ENCODE results near the gene PTPRO. TPM values are rescaled to one million over a fixed set of nuclear protein-coding genes. Genes with fewer than 3 reads are reported as not detected.
A peak's percentile ranks its signal among the peaks of the same experiment; 100 is the strongest.

Gene PTPRO
- polyA plus RNA-seq, 1 donor (not counting 4 experiments of a cell fraction or from before 2014, with no cell fraction given) = 0.17 TPM

DNA sequence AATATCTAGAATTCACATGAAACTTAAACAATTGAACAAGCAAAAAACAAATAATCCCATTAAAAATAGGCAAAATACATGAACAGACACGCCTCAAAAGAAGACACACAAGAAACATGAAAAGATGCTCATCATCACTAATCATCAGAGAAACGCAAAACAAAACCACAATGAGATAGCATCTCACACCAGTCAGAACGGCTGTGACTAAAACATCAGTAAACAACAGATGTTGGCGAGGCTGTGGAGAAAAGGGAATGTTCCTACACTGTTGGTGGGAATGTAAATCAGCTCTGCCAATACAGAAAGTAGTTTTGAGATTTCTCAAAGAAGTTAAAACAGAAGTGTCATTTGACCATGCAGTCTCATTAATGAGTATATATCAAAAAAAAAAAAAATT is 121.3 kb downstream of the PTPRO start:
- Histone ChIP-seq H3K4me2 (ENCODE audit: control insufficient read depth, extremely low read depth, insufficient read depth, low read depth, low read length) (no peak overlapping the region), H3K9ac (ENCODE audit: control insufficient read depth, extremely low read depth, insufficient read depth, low read length) (no peak overlapping the region), H3K27me3 (ENCODE audit: control insufficient read depth, extremely low read depth, insufficient read depth, low read length) (no peaks in the 10 kb centered on the region), H3K9me3 (ENCODE audit: control insufficient read depth, low read depth, low read length) (no peaks in the 10 kb centered on the region), H3K9me1 (ENCODE audit: control insufficient read depth, extremely low read depth, insufficient read depth, low read length) (no peaks in the 10 kb centered on the region), H2AFZ (ENCODE audit: control insufficient read depth, low read length) (no peak overlapping the region), H3K36me3 (ENCODE audit: control insufficient read depth in 2 of 2, extremely low read depth in 1 of 2, insufficient read depth in 2 of 2, low read length in 2 of 2) (no peaks in the 10 kb centered on the region), H4K20me1 (ENCODE audit: control insufficient read depth, extremely low read depth, insufficient read depth, low read length) (no peaks in the 10 kb centered on the region), H3K4me3 (ENCODE audit: control insufficient read depth in 2 of 3, extremely low read depth in 1 of 3, insufficient read depth in 2 of 3, low read depth in 1 of 3, low read length in 3 of 3) (no peak overlapping the region), H3K79me2 (ENCODE audit: control insufficient read depth, insufficient read depth, low read length) (no peaks in the 10 kb centered on the region), H3K27ac (ENCODE audit: control insufficient read depth, insufficient read depth, low read length) (peak overlapping the region; percentile 59), H3K4me1 (ENCODE audit: control insufficient read depth, extremely low read depth, insufficient read depth, low read length) (peaks cover 24% of the 10 kb centered on the region)
- dilution Hi-C loops (cut with MboI; ENCODE audit: extremely low pct_ligation_motif_present, low sequenced_read_pairs) = no loop called here
- FAIRE-seq (peak; percentile 82), DNase-seq (ENCODE audit: low read depth, low spot score) (no peak)
- TF ChIP-seq EZH2 (IDR thresholded peaks at IDR 0.05; ENCODE audit: low read length) = no peak
- TF ChIP-seq, protein P1, sequence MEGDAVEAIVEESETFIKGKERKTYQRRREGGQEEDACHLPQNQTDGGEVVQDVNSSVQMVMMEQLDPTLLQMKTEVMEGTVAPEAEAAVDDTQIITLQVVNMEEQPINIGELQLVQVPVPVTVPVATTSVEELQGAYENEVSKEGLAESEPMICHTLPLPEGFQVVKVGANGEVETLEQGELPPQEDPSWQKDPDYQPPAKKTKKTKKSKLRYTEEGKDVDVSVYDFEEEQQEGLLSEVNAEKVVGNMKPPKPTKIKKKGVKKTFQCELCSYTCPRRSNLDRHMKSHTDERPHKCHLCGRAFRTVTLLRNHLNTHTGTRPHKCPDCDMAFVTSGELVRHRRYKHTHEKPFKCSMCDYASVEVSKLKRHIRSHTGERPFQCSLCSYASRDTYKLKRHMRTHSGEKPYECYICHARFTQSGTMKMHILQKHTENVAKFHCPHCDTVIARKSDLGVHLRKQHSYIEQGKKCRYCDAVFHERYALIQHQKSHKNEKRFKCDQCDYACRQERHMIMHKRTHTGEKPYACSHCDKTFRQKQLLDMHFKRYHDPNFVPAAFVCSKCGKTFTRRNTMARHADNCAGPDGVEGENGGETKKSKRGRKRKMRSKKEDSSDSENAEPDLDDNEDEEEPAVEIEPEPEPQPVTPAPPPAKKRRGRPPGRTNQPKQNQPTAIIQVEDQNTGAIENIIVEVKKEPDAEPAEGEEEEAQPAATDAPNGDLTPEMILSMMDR (optimal IDR thresholded peaks at IDR 0.05 in 1 of 3, IDR thresholded peaks at IDR 0.05 in 1 of 3, conservative IDR thresholded peaks at IDR 0.05 in 1 of 3; ENCODE audit: extremely low read depth in 1 of 3, insufficient read depth in 2 of 3, low read length in 3 of 3) = no peak

DNA sequence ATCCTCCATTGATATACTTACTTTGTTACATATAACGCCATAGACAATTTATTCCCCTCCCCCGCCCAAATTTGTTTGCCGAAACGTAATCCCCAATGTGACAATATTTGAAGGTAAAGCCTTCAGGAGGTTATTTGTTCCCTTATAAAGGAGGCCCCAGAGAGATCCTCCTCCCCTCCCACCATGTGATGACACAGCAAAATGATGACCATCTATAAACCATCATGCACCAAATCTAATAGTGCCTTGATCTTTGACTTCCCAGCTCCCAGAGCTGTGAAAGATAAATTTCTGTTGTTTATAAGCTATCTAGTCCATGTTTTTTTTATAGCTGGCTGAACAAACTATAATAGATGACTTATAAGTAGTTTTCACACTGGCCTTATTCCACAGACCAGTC is 122.2 kb downstream of the PTPRO start:
- no peaks in the 10 kb centered on the region for H3K9me3 ChIP-seq (ENCODE audit: control insufficient read depth, low read depth, low read length)
- no peaks in the 10 kb centered on the region for H3K36me3 ChIP-seq (ENCODE audit: control insufficient read depth in 2 of 2, extremely low read depth in 1 of 2, insufficient read depth in 2 of 2, low read length in 2 of 2)
- FAIRE-seq = no peak
- no peaks in the 10 kb centered on the region for H3K79me2 ChIP-seq (ENCODE audit: control insufficient read depth, insufficient read depth, low read length)
- no peaks in the 10 kb centered on the region for H3K27me3 ChIP-seq (ENCODE audit: control insufficient read depth, extremely low read depth, insufficient read depth, low read length)
- H3K9ac ChIP-seq (ENCODE audit: control insufficient read depth, extremely low read depth, insufficient read depth, low read length) = no peak overlapping the region
- no peaks in the 10 kb centered on the region for H4K20me1 ChIP-seq (ENCODE audit: control insufficient read depth, extremely low read depth, insufficient read depth, low read length)
- no peak overlapping the region for H2AFZ ChIP-seq (ENCODE audit: control insufficient read depth, low read length)
- H3K4me3 ChIP-seq (ENCODE audit: control insufficient read depth in 2 of 3, extremely low read depth in 1 of 3, insufficient read depth in 2 of 3, low read depth in 1 of 3, low read length in 3 of 3) = no peak overlapping the region
- no peak for DNase-seq (ENCODE audit: low read depth, low spot score)
- peak overlapping the region; percentile 59 for H3K27ac ChIP-seq (ENCODE audit: control insufficient read depth, insufficient read depth, low read length)
- H3K4me2 ChIP-seq (ENCODE audit: control insufficient read depth, extremely low read depth, insufficient read depth, low read depth, low read length) = no peak overlapping the region
- no peaks in the 10 kb centered on the region for H3K9me1 ChIP-seq (ENCODE audit: control insufficient read depth, extremely low read depth, insufficient read depth, low read length)
- dilution Hi-C loops (cut with MboI; ENCODE audit: extremely low pct_ligation_motif_present, low sequenced_read_pairs) = no loop called here
- peaks cover 24% of the 10 kb centered on the region for H3K4me1 ChIP-seq (ENCODE audit: control insufficient read depth, extremely low read depth, insufficient read depth, low read length)
- no peak for TF ChIP-seq EZH2 (IDR thresholded peaks at IDR 0.05; ENCODE audit: low read length)
- TF ChIP-seq, protein P1 (optimal IDR thresholded peaks at IDR 0.05 in 1 of 3, IDR thresholded peaks at IDR 0.05 in 1 of 3, conservative IDR thresholded peaks at IDR 0.05 in 1 of 3; ENCODE audit: extremely low read depth in 1 of 3, insufficient read depth in 2 of 3, low read length in 3 of 3) = no peak

Measured in keratinocyte (primary cell).